Mucosa of rectum (tissue), 2 donors: ENCODE measurements around the gene ARRDC3.
A peak's percentile ranks its signal among the peaks of the same experiment; 100 is the strongest.

Source experiments
- H3K27ac ChIP-seq, 2 donors: one replicate each; pipeline ENCODE4 v1.7.0; 2013; ENCODE audit warnings: inconsistent platforms in 2 of 2, low read depth in 2 of 2, low read length in 2 of 2
- H3K27me3 ChIP-seq, 2 donors: one replicate each; pipeline ENCODE4 v1.7.0; 2013; ENCODE audit warnings: low read length in 2 of 2; ENCODE audit not compliant: control insufficient read depth in 2 of 2, insufficient read depth in 2 of 2
- H3K36me3 ChIP-seq, 2 donors: one replicate each; pipeline ENCODE4 v1.7.0; 2013; ENCODE audit warnings: low read length in 2 of 2; ENCODE audit not compliant: control insufficient read depth in 2 of 2, insufficient read depth in 2 of 2
- H3K4me1 ChIP-seq, 2 donors: one replicate each; pipeline ENCODE4 v1.7.0; 2013; ENCODE audit warnings: low read length in 2 of 2, mild to moderate bottlenecking in 1 of 2; ENCODE audit not compliant: control insufficient read depth in 2 of 2, insufficient read depth in 2 of 2
- H3K4me3 ChIP-seq, 2 donors: one replicate each; pipeline ENCODE4 v1.7.0; 2013; ENCODE audit warnings: low read length in 2 of 2
- H3K9ac ChIP-seq, 2 donors: one replicate each; pipeline ENCODE4 v1.7.0; 2013; ENCODE audit warnings: low read length in 2 of 2, low read depth in 1 of 2, mild to moderate bottlenecking in 1 of 2
- H3K9me3 ChIP-seq, 2 donors: one replicate each; pipeline ENCODE4 v1.7.0; 2013; ENCODE audit warnings: low read length in 2 of 2; ENCODE audit not compliant: control insufficient read depth in 2 of 2
- donor health status: healthy.
- donor health status: Normal muscosa, but diverticular disease.

Gene ARRDC3

GRCh38 chr5:91383027-91383955 is at the start of gene ARRDC3:
Gene ARRDC3, minus strand, starts transcription at chr5:91383317. Its CDS starts 225 bp downstream, at chr5:91383092.
- H3K27me3 ChIP-seq, result no peaks in the 10 kb centered on the region
- peak within 1 kb of the TSS; percentile 97 to 100 for H3K9ac ChIP-seq
- peak within 1 kb of the TSS; percentile 91 to 99 for H3K4me3 ChIP-seq
- no peaks in the 10 kb centered on the region for H3K9me3 ChIP-seq
- H3K27ac ChIP-seq, result peak within 1 kb of the TSS; percentile 98 to 99
- peaks cover 8 to 10% of the 10 kb centered on the region in 2 donors for H3K4me1 ChIP-seq
- no peaks in the 10 kb centered on the region for H3K36me3 ChIP-seq

- Histone ChIP-seq H3K27me3 (no peaks in the 10 kb centered on the region), H3K36me3 (no peaks in the 10 kb centered on the region), H3K9ac (no peak overlapping the region), H3K9me3 (no peaks in the 10 kb centered on the region), H3K4me3 (no peak overlapping the region), H3K4me1 (no peaks in the 10 kb centered on the region), H3K27ac (no peak overlapping the region)
Measured at GRCh38 chr5:91430949-91431348, 47.8 kb upstream of the ARRDC3 start.

- no peaks in the 10 kb centered on the region for H3K36me3 ChIP-seq
- H3K9me3 ChIP-seq, result no peaks in the 10 kb centered on the region
- H3K4me1 ChIP-seq, result no peaks in the 10 kb centered on the region
- H3K27ac ChIP-seq, result no peak overlapping the region
- H3K27me3 ChIP-seq, result no peaks in the 10 kb centered on the region
- H3K9ac ChIP-seq, result no peak overlapping the region
- H3K4me3 ChIP-seq, result no peak overlapping the region
Measured at GRCh38 chr5:91424638-91425436, 41.7 kb upstream of the ARRDC3 start.

- H3K9ac ChIP-seq, result no peak overlapping the region
- no peak overlapping the region for H3K27ac ChIP-seq
- no peaks in the 10 kb centered on the region for H3K9me3 ChIP-seq
- peaks cover 0 to 2% of the 10 kb centered on the region in 2 donors for H3K4me1 ChIP-seq
- no peaks in the 10 kb centered on the region for H3K36me3 ChIP-seq
- no peaks in the 10 kb centered on the region for H3K27me3 ChIP-seq
- H3K4me3 ChIP-seq, result no peak overlapping the region
Measured at GRCh38 chr5:91423871-91424270, 40.8 kb upstream of the ARRDC3 start.

- Histone ChIP-seq H3K4me1 (peaks cover 0 to 2% of the 10 kb centered on the region in 2 donors), H3K27me3 (no peaks in the 10 kb centered on the region), H3K9me3 (no peaks in the 10 kb centered on the region), H3K36me3 (no peaks in the 10 kb centered on the region), H3K4me3 (no peak overlapping the region), H3K27ac (no peak overlapping the region), H3K9ac (no peak overlapping the region)
Measured at GRCh38 chr5:91420879-91421278, 37.8 kb upstream of the ARRDC3 start.

- Histone ChIP-seq H3K27ac (no peak overlapping the region), H3K4me1 (peaks cover 0 to 2% of the 10 kb centered on the region in 2 donors), H3K36me3 (no peaks in the 10 kb centered on the region), H3K9ac (no peak overlapping the region), H3K4me3 (no peak overlapping the region), H3K27me3 (no peaks in the 10 kb centered on the region), H3K9me3 (no peaks in the 10 kb centered on the region)
Measured at GRCh38 chr5:91419571-91420537, 36.7 kb upstream of the ARRDC3 start.

GRCh38 chr5:91419136-91419535 is 36.0 kb upstream of the ARRDC3 start:
- Histone ChIP-seq H3K4me1 (peaks cover 0 to 2% of the 10 kb centered on the region in 2 donors), H3K9ac (no peak overlapping the region), H3K9me3 (no peaks in the 10 kb centered on the region), H3K4me3 (no peak overlapping the region), H3K27ac (no peak overlapping the region), H3K36me3 (no peaks in the 10 kb centered on the region), H3K27me3 (no peaks in the 10 kb centered on the region)

GRCh38 chr5:91418158-91418557 is 35.0 kb upstream of the ARRDC3 start:
- Histone ChIP-seq H3K36me3 (no peaks in the 10 kb centered on the region), H3K4me1 (peaks cover 0 to 2% of the 10 kb centered on the region in 2 donors), H3K9me3 (no peaks in the 10 kb centered on the region), H3K4me3 (no peak overlapping the region), H3K27ac (no peak overlapping the region), H3K27me3 (no peaks in the 10 kb centered on the region), H3K9ac (no peak overlapping the region)

- Histone ChIP-seq H3K36me3 (no peaks in the 10 kb centered on the region), H3K27me3 (no peaks in the 10 kb centered on the region), H3K4me3 (no peak overlapping the region), H3K4me1 (peaks cover 0 to 2% of the 10 kb centered on the region in 2 donors), H3K27ac (no peak overlapping the region), H3K9ac (no peak overlapping the region), H3K9me3 (no peaks in the 10 kb centered on the region)
Measured at GRCh38 chr5:91417219-91417618, 34.1 kb upstream of the ARRDC3 start.
